DOHH2 (cell line): Measurements from ENCODE around the gene CCDC38.

Experiments used
- H3F3A ChIP-seq: fragments of 200-600 bp; sonication (generic), shearing (Covaris generic); 2 replicates; pipeline ENCODE4 v1.6.0; 2016; ENCODE audit warnings: antibody characterized with exemption, mild to moderate bottlenecking; ENCODE audit not compliant: control insufficient read depth, insufficient read depth
- H3K27ac ChIP-seq: fragments of 200-600 bp; sonication (generic); 2 replicates; pipeline ENCODE4 v1.5.1; 2014; ENCODE audit warnings: low read depth, mild to moderate bottlenecking, low read length, moderate library complexity
- H3K27me3 ChIP-seq: fragments of 200-600 bp; sonication (generic); 2 replicates; pipeline ENCODE4 v1.6.1; 2014; ENCODE audit warnings: mild to moderate bottlenecking, low read length, mixed read lengths; ENCODE audit not compliant: control insufficient read depth
- H3K36me3 ChIP-seq: fragments of 200-600 bp; sonication (generic); 2 replicates; pipeline ENCODE4 v1.6.1; 2014; ENCODE audit warnings: mild to moderate bottlenecking, low read length, moderate library complexity, mixed read lengths; ENCODE audit not compliant: control insufficient read depth
- H3K4me1 ChIP-seq: fragments of 200-600 bp; sonication (generic); 2 replicates; pipeline ENCODE4 v1.6.1; 2014; ENCODE audit warnings: mild to moderate bottlenecking, low read length, mixed read lengths; ENCODE audit not compliant: control insufficient read depth
- H3K4me2 ChIP-seq: fragments of 200-600 bp; sonication (generic); 2 replicates; pipeline ENCODE4 v1.6.0; 2014; ENCODE audit warnings: mild to moderate bottlenecking, low read length, moderate library complexity
- H3K4me3 ChIP-seq: fragments of 200-600 bp; sonication (generic); 2 replicates; pipeline ENCODE4 v1.5.1; 2014; ENCODE audit warnings: mild to moderate bottlenecking, low read length, mixed read lengths
- H3K79me2 ChIP-seq: fragments of 200-600 bp; sonication (generic); 2 replicates; pipeline ENCODE4 v1.6.1; 2014; ENCODE audit warnings: mild to moderate bottlenecking, low read length, mixed read lengths; ENCODE audit not compliant: control insufficient read depth
- H3K9me2 ChIP-seq: fragments of 200-600 bp; sonication (generic); replicated peaks from 2 replicates; pipeline ENCODE4 v1.6.1; 2014; ENCODE audit warnings: mild to moderate bottlenecking, low read length, mixed read lengths; ENCODE audit not compliant: control insufficient read depth
- H3K9me3 ChIP-seq: fragments of 200-600 bp; sonication (generic); 2 replicates; pipeline ENCODE4 v1.6.1; 2014; ENCODE audit warnings: antibody characterized with exemption, low read length, mixed read lengths; ENCODE audit not compliant: control insufficient read depth, insufficient read depth
- H4K20me1 ChIP-seq: fragments of 200-600 bp; sonication (generic); 2 replicates; pipeline ENCODE4 v1.6.0; 2014; ENCODE audit warnings: low read depth, mild to moderate bottlenecking, antibody characterized with exemption, low read length, moderate library complexity; ENCODE audit not compliant: control insufficient read depth, insufficient read depth
- CTCF ChIP-seq: fragments of 200-600 bp; sonication (generic); IDR thresholded peaks from one replicate; pipeline ENCODE4 v1.5.1; 2014; ENCODE audit warnings: antibody characterized with exemption, mild to moderate bottlenecking, low read depth, low read length; ENCODE audit not compliant: poor library complexity, severe bottlenecking
- EZH2phosphoT487 ChIP-seq: fragments of 200-600 bp; sonication (generic); IDR thresholded peaks from 2 replicates; pipeline ENCODE4 v1.6.1; 2017; ENCODE audit warnings: borderline replicate concordance, mild to moderate bottlenecking, antibody characterized with exemption, low read length, moderate library complexity, mixed read lengths

The CCDC38 gene

GRCh38 chr12:95943330-95943842, 972 bp upstream of the CCDC38 start, which contains the start of gene AMDHD1:
Gene AMDHD1, plus strand, starts transcription at chr12:95943331. Its CDS starts 68 bp downstream, at chr12:95943399.
- TF ChIP-seq CTCF, result peak; percentile 31
- TF ChIP-seq EZH2phosphoT487, result no peak
- no peaks in the 10 kb centered on the region for H3K9me2 ChIP-seq
- H3K27ac ChIP-seq, result peak within 1 kb of the TSS; percentile 45
- H3K4me2 ChIP-seq, result peak within 1 kb of the TSS; percentile 86
- peaks cover 7% of the 10 kb centered on the region; the same call in 1 of the 2 replicates for H3K27me3 ChIP-seq
- peaks cover 10% of the 10 kb centered on the region for H3K4me1 ChIP-seq
- H3K79me2 ChIP-seq, result peaks cover 6% of the 10 kb centered on the region; the same call in 1 of the 2 replicates
- no peaks in the 10 kb centered on the region for H3K9me3 ChIP-seq
- H4K20me1 ChIP-seq, result no peaks in the 10 kb centered on the region
- H3K4me3 ChIP-seq, result peak within 1 kb of the TSS; percentile 88
- H3F3A ChIP-seq, result no peaks in the 10 kb centered on the region
- no peaks in the 10 kb centered on the region for H3K36me3 ChIP-seq

- Histone ChIP-seq H3K4me3 (peak overlapping the region; percentile 88), H4K20me1 (no peaks in the 10 kb centered on the region), H3K9me3 (no peaks in the 10 kb centered on the region), H3F3A (no peaks in the 10 kb centered on the region), H3K27ac (peak overlapping the region; percentile 45; the same call in 1 of the 2 replicates), H3K79me2 (peaks cover 6% of the 10 kb centered on the region; the same call in 1 of the 2 replicates), H3K4me1 (peaks cover 10% of the 10 kb centered on the region), H3K4me2 (peak overlapping the region; percentile 86), H3K9me2 (no peaks in the 10 kb centered on the region), H3K27me3 (peaks cover 7% of the 10 kb centered on the region; the same call in 1 of the 2 replicates), H3K36me3 (no peaks in the 10 kb centered on the region)
- TF ChIP-seq EZH2phosphoT487, result no peak
- TF ChIP-seq CTCF, result no peak
Measured at GRCh38 chr12:95942101-95942523, 302 bp downstream of the CCDC38 start.

- H3K79me2 ChIP-seq, result peaks cover 6% of the 10 kb centered on the region; the same call in 1 of the 2 replicates
- TF ChIP-seq CTCF (no peak), EZH2phosphoT487 (no peak)
- H3K4me3 ChIP-seq, result no peak overlapping the region
- H3K27me3 ChIP-seq, result peaks cover 4% of the 10 kb centered on the region; the same call in 1 of the 2 replicates
- no peaks in the 10 kb centered on the region for H3F3A ChIP-seq
- H3K9me2 ChIP-seq, result no peaks in the 10 kb centered on the region
- H3K4me2 ChIP-seq, result no peak overlapping the region
- H3K36me3 ChIP-seq, result no peaks in the 10 kb centered on the region
- H3K9me3 ChIP-seq, result no peaks in the 10 kb centered on the region
- no peaks in the 10 kb centered on the region for H4K20me1 ChIP-seq
- H3K4me1 ChIP-seq, result peaks cover 10% of the 10 kb centered on the region
- H3K27ac ChIP-seq, result no peak overlapping the region
Measured at GRCh38 chr12:95940514-95940913, 1.9 kb downstream of the CCDC38 start.
